HG03064 (cell line): ENCODE measurements around the gene OR4A15.

Experiments
- ATAC-seq: cut with Tn5 transposase; IDR thresholded peaks from one replicate; pipeline ENCODE4 v1.9.1; 2021; ENCODE audit warnings: low read depth; ENCODE audit not compliant: unreplicated experiment

OR4A15 gene

DNA sequence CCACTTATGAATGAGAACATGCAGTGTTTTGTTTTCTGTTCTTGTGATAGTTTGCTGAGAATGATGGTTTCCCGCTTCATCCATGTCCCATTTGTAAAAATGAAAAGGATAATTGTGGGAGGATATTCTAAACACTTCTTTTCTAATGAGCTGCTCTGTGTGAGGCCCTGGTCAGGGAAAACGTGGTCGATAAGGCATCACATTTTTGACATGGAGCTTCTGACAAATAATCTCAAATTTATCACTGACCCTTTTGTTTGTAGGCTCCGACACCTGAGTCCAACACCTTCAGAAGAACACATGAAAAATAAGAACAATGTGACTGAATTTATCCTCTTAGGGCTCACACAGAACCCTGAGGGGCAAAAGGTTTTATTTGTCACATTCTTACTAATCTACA, at the start of gene OR4A15:
TSS of gene OR4A15 (plus strand) at position 301 of the 400 bp plus-strand sequence. CDS start at position 301, 0 bp downstream.
- no peak for ATAC-seq

DNA sequence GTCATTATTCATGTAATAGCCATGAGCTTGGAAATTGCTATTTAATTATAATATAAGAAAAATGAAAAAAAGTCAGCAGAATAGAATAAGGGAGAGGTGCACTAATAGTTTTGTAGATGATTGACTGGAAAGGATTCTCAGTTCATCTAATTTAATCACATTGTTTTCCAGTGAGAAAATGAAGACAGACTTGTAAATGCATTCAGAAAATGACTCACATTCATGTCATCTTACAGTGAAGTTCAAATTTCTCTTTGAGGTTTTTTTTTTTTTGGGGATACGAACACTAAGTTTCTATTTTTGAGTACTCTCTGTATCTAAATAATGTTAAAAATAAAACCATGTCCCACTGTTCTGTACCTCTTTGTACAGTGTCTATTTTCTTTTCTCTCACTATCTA, 43.3 kb upstream of the OR4A15 start:
- no peak for ATAC-seq

DNA sequence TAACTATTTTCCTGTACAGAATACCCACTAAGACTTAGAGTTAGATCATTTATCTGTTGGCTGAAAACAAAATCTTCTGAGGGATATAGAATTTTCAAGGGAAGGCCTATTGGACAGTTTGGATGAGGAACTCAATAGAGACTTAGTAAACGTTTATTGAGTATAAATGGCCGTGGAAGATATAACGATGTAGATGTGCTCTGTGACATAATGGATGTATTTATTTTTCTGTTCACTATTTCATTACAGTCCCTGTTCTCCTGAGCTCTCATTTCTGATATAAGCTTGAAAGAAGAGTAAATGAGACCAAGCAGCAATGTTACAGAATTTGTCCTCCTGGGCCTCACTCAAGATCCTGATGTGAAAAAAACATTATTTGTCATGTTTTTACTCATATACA, 24.9 kb upstream of the OR4A15 start, which contains the start of gene OR4A16:
TSS of gene OR4A16 (plus strand) at position 301 of the 400 bp plus-strand sequence. CDS start at position 301, 0 bp downstream.
- ATAC-seq, result no peak

DNA sequence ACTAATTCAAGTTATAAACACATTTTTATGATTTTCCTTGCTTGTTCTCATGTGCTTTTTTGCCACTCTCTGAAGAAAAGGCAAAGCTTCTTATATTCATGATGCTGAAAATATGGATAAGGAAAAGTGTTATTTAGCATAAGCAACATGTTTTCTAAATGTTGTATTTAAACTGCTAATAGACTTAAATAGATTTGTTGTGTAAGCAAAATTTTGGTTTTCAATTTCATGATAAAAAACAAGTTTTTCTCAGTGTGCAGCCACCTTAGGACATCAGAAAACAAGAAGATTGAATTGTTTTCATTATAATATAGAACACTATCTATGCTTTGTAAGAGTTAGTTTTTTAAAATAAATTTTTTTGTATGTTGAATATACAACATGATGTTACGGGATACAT, 22.5 kb upstream of the OR4A15 start:
- no peak for ATAC-seq

DNA sequence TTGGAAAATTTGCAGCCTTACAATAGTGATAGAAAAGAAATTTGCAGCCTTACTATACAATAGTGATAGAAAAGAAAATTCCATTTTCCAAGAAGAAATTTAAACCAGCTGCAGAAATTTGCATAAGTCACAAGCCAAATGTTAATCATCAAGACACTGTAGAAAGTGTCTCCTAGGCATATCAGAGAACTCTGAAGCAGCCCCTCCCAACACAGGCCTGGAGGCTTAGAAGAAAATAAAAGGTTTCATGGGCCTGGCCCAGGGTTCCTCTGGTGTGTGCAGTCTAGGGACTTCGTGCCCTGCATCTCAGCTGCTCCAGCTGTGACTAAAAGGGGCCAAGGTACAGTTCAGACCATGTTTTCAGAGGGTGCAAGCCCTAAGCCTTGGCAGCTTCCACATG, 18.7 kb upstream of the OR4A15 start:
- no peak for ATAC-seq

DNA sequence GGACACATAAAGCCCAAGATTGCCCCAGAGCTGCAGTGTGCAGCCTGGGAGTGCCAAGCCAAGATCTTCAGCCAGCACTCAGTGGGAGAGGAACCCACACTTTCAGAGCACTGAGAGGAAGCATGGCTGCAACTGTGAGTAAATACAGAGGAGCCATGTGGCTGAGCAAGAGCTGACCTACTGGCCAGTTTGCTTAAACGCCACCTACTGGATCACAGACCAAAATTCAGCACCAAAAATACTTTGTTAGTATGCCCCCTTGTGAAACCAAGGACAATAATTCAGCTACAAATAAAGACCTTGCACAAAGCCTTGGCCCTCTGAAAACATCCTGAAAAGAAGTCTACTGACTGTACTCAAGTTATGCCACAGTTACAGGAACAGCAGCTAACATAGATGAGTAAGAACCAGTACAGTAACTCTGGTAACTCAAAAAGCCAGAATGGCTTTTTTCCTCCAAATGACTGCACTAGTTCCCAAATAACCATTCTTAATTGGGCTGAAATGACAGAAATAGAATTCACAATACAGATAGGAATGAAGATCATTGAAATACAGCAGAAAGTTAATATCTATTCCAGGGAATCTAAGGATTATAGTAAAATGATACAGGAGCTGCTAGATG, 10.1 kb upstream of the OR4A15 start:
- no peak for ATAC-seq

DNA sequence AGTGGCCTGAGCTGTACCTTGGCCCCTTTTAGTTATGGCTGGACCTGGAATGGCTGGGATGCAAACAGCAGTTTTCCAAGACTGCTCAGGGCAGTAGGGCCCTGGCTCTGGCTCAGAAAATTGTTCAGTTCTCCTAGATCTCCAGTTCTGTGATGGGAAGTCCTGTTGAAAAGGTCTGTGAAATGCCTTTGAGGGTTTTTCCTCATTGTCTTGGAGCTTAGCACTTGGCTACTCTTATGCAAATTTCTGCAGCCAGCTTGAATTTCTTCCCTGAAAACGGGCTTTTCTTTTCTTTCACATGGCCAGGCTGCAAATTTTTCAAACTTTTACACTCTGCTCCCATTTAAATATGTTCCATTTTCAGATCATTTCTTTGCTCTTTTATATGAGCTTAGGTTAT, 33.2 kb downstream of the OR4A15 start:
- ATAC-seq, result no peak
